HG02938 (cell line): ENCODE data around the gene CDK5R2.

ENCODE experiments used
- ATAC-seq: cut with Tn5 transposase; IDR thresholded peaks from one replicate; pipeline ENCODE4 v1.9.1; 2021; ENCODE audit warnings: mild to moderate bottlenecking, moderate library complexity; ENCODE audit not compliant: unreplicated experiment

The CDK5R2 gene

DNA sequence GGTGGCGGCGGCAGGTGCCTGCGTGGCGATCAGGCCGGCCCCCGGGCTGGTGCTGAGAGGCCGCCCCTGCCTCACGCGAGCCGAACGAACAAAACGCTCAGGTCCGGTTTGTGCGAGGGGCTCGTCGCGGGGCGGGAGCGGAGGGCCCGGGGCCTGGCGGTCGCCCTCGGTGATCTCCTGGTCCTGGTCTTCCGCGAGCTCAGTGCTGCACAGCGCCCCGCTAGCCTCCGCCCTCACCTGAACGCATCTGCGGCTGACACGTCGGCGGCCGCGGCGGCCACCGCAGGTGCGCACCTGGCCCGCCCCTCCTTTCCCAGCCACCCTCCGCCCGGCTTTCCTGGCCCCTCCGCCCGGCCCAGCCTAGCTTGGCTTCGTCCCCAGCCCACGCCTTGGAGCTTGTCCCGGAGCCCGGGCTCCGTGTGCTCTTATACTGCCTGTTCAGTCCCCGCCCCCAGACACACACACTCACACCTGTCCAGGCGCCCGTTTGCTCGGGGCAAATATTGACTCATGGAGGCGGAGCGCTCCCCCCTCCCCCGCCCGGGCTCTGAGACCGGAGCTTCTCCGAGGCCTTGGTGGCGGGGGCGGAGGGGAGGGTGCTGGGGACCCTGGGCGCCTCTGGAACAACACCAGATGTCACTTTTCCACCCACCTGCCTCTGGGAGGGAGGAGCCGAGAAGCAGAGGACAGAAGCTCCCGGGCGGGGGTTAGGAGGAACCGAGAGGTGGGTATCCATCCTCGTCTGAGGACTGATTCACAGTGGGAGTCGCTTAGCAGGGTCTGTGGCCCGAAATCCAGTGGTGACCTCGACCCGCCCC is 42.3 kb downstream of the CDK5R2 start:
- ATAC-seq = no peak

DNA sequence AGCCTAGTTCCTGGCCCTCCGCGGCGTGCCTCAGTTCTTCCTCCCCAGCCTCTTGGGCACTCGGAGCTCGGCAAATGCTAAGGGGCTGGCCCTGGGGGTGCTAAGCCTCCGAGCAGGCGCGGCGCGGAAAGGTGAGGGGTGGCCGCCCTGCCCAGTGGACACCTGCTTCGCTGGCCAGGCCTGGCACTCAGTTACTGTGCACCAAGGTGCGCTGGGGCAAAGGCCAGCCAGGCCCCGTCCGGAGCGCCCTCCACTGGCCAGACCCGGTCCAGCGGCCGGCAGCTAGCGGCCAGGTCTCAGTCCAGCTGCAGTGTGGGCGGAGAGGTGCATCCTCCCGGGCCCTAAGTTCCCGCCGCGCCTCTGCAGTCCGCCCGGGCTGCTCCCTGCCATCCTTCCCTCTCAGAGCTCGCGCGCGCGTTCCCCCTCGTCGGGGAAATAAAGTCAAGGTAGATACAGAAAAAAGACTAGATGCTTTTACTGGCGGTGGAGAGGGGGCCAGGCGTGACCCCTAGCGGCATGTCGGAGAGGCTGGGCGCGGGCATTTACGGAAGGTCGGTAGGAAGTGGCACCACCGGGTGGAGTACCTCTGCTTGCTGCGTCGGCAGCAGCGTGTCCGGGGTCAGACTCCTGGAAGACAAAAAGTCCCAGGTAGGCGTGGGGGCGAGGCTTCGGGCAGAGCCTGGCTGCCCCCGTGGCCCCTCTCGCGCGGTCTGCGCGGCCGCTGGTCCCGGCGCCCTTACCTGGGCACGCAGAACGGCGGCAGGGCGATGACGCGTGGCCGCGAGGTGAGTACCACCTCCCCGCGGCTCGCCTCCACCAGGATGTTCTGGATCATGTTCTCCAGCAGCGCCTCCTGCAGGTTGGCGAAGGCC is 43.2 kb downstream of the CDK5R2 start:
- no peak for ATAC-seq

DNA sequence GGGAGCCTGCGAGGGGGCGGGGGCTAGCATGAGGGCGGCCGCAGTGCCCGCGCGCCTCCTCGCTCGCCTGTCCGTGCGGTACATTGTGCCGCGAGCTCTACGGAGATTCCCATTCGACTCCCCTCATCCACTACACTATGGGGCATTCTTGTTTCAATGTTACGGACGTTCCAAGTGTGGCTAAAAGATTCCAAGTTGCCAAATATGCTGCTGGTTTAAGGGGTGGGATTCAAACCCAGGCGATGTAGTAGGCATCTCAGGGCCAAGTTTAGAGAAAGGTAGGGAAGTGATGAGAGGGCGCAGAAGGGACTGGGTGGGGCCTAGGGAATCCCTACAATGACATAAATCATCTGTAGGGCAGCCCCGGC is 43.8 kb downstream of the CDK5R2 start:
- no peak for ATAC-seq

DNA sequence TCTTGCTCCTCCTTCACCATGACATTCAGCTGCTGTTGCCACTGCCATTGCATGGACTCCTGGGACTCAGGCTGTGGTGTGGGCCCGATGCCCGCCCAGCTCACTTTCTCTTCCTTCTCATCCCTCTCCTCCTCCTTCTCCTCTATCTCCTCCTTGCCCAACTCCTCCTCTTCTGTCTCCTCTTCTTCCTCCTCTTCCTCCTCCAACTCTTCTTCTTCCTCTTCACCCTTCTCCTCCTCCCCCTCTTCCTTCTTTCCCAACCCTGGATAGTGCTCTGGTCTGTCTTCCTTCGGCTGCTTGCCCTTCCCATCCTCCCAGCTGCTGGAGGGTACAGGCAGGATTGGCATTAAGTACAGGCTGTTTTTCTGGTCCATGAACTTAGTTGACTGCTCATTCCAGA is 44.5 kb downstream of the CDK5R2 start:
- no peak for ATAC-seq

DNA sequence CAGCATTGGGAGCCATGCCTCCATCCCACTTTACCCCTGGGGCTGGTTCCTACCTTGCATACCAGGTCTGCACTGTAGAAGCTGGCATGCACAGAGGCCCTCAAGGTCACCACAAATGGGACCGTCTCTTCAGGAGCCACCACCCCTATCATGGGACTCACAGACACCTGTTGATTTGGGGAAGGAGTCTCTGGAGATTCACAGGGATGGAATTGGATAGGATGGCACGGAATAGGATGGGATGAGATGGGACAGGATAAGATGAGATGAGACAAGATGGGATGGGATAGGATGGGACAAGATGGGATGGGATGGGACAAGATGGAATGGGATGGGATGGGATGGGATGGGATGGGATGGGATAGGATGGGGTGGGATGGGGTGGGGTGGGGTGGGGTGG is 49.8 kb downstream of the CDK5R2 start:
- ATAC-seq = no peak

DNA sequence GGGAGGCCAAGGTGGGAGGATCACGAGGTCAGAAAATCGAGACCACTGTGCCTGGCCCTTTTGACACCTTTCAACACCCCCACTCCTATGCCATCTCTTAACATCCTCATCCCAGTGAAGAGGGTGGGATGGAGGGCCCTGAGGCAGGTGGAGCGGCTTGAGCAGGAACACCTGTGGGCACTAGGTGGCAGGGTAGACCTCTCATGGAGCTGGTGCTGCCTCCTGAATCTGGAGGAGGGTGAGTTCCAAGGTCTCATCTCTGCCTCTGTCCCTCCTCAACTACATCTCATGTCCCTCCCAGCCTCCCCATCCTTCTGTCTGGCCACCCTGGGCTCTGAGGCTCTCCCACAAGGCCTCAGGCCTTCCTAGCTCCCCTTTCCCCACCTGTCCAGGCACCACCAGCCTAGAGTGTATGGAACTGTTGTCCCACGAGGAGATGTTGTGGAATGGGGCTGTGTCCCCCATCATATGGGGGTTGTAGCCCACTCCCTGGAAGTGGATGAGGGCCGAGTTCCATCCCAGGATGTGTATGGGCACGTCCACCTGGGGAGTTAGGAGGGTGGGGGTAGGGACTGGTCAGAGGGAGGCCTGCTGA is 50.8 kb downstream of the CDK5R2 start:
- ATAC-seq = no peak

DNA sequence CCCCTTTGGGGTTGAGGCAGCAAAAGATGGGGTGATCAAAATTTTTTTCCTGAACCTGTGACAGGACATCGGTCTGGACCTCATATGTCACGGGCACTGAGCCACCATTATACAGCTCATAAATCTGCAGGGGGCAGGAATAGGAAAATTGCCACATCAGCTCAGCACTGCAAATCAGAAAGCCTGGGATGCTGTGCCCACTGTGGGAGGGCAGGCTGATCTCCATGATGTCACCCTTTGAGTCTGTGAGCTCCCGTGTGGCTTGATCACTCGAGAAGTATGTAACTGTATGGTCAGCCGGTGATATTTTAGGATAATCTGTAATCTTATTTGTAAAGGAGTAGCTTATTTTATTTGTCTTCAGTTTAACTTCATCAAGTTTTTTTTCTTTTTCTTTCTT is 51.4 kb downstream of the CDK5R2 start:
- no peak for ATAC-seq
